Neural progenitor cell (in vitro differentiated cells): Measurements from ENCODE around the gene ATR.

ENCODE experiments used
- CTCF ChIP-seq: fragments of 200-600 bp; sonication (generic); IDR thresholded peaks from 2 replicates; pipeline ENCODE4 v1.5.1; 2017; ENCODE audit warnings: antibody characterized with exemption, mild to moderate bottlenecking
- EZH2 ChIP-seq: fragments of 200-600 bp; sonication (generic); IDR thresholded peaks from 2 replicates; pipeline ENCODE4 v1.6.1; 2017; ENCODE audit warnings: antibody characterized with exemption, mild to moderate bottlenecking, moderate library complexity
- EZH2phosphoT487 ChIP-seq: fragments of 200-600 bp; sonication (generic); IDR thresholded peaks from 2 replicates; pipeline ENCODE4 v1.6.1; 2017; ENCODE audit warnings: antibody characterized with exemption

- TF ChIP-seq CTCF (no peak), EZH2 (no peak), EZH2phosphoT487 (no peak)
Observed at GRCh38 chr3:142601713-142602112, 23.2 kb upstream of the ATR start.
